H1 (cell line): ENCODE data around the gene CANT1. TPM values are rescaled to one million over a fixed set of nuclear protein-coding genes. Genes with fewer than 3 reads are reported as not detected.

Experiments used
- ASH2L ChIP-seq: fragments of 200-600, 300-600 bp; sonication (generic); IDR thresholded peaks from one replicate; pipeline ENCODE4 v1.7.1; 2017; ENCODE audit warnings: low read length
- BACH1 ChIP-seq: IDR thresholded peaks from 2 replicates; pipeline ENCODE4 v1.6.1; 2012; ENCODE audit warnings: low read length, improper control_type of control experiment
- CBX8 ChIP-seq: fragments of 300-800, 300-1000 bp; sonication (generic); IDR thresholded peaks from 2 replicates; pipeline ENCODE4 v1.7.1; 2016; ENCODE audit warnings: low read depth, low read length, borderline replicate concordance
- EGR1 ChIP-seq: IDR thresholded peaks from 2 replicates; pipeline ENCODE4 v1.6.1; 2011; ENCODE audit warnings: low read depth, low read length, borderline replicate concordance
- EZH2 ChIP-seq: fragments of 200-600 bp; sonication (generic); IDR thresholded peaks from 2 replicates; pipeline ENCODE4 v1.7.1; 2012; ENCODE audit warnings: low read depth, mild to moderate bottlenecking, moderate library complexity, low read length, inconsistent platforms; ENCODE audit not compliant: severe bottlenecking
- HDAC6 ChIP-seq: IDR thresholded peaks from one replicate; pipeline ENCODE4 v1.7.1; 2012; ENCODE audit warnings: low read depth, mild to moderate bottlenecking, inconsistent platforms, low read length, moderate library complexity
- MAFK ChIP-seq: IDR thresholded peaks from 2 replicates; pipeline ENCODE4 v1.6.1; 2012; ENCODE audit warnings: low read depth, mild to moderate bottlenecking, improper control_type of control experiment, low read length
- NRF1 ChIP-seq: IDR thresholded peaks from 2 replicates; pipeline ENCODE4 v1.6.1; 2011; ENCODE audit warnings: mild to moderate bottlenecking, low read depth, low read length, improper control_type of control experiment
- SIRT6 ChIP-seq: IDR thresholded peaks from one replicate; pipeline ENCODE4 v1.7.1; 2012; ENCODE audit warnings: low read length, inconsistent platforms
- TBP ChIP-seq: IDR thresholded peaks from 2 replicates; pipeline ENCODE4 v1.6.1; 2011; ENCODE audit warnings: low read depth, low read length, improper control_type of control experiment
- polyA plus RNA-seq, 7 experiments: library from polyadenylated mRNA; depleted of rRNA in 3 of 7; stranded (reverse) in 5 of 7; unstranded in 2 of 7; fragments of >200 nt in 5 of 7; fragments of 200-250 nt in 2 of 7; gene quantifications; 1 replicate in 5 of 7; 2 replicates in 1 of 7; 4 replicates in 1 of 7; pipeline versions ENCODE4 v1.2.1 to v1.2.3, GENCODE V29; 2011 to 2013; ENCODE audit warnings: missing spikeins in 2 of 7, mixed read lengths in 2 of 7
- total RNA-seq: library from RNA; stranded (reverse); fragmentation: NEBNext Ultra II Directional; extraction: Animal tissue kit (Norgen Biotek cat#: 25700); gene quantifications from 2 replicates; pipeline ENCODE4 v1.2.1, GENCODE V29; 2021
- TF ChIP-seq, protein P1 (sequence below): fragments of 300-600 bp; sonication (generic); IDR thresholded peaks from 2 replicates; pipeline ENCODE4 v1.7.1; 2012; ENCODE audit warnings: low read length, moderate library complexity, mild to moderate bottlenecking, inconsistent platforms; ENCODE audit not compliant: insufficient replicate concordance

Gene CANT1
- total and polyA plus RNA-seq, 2 of the 8 experiments (the other 6 are each of a cell fraction or from before 2014, with no cell fraction given) = 23.0 to 32.6 TPM

GRCh38 chr17:79039171-79039570 lies 29.6 kb upstream of the CANT1 start (continued):
- TF ChIP-seq, protein P1, sequence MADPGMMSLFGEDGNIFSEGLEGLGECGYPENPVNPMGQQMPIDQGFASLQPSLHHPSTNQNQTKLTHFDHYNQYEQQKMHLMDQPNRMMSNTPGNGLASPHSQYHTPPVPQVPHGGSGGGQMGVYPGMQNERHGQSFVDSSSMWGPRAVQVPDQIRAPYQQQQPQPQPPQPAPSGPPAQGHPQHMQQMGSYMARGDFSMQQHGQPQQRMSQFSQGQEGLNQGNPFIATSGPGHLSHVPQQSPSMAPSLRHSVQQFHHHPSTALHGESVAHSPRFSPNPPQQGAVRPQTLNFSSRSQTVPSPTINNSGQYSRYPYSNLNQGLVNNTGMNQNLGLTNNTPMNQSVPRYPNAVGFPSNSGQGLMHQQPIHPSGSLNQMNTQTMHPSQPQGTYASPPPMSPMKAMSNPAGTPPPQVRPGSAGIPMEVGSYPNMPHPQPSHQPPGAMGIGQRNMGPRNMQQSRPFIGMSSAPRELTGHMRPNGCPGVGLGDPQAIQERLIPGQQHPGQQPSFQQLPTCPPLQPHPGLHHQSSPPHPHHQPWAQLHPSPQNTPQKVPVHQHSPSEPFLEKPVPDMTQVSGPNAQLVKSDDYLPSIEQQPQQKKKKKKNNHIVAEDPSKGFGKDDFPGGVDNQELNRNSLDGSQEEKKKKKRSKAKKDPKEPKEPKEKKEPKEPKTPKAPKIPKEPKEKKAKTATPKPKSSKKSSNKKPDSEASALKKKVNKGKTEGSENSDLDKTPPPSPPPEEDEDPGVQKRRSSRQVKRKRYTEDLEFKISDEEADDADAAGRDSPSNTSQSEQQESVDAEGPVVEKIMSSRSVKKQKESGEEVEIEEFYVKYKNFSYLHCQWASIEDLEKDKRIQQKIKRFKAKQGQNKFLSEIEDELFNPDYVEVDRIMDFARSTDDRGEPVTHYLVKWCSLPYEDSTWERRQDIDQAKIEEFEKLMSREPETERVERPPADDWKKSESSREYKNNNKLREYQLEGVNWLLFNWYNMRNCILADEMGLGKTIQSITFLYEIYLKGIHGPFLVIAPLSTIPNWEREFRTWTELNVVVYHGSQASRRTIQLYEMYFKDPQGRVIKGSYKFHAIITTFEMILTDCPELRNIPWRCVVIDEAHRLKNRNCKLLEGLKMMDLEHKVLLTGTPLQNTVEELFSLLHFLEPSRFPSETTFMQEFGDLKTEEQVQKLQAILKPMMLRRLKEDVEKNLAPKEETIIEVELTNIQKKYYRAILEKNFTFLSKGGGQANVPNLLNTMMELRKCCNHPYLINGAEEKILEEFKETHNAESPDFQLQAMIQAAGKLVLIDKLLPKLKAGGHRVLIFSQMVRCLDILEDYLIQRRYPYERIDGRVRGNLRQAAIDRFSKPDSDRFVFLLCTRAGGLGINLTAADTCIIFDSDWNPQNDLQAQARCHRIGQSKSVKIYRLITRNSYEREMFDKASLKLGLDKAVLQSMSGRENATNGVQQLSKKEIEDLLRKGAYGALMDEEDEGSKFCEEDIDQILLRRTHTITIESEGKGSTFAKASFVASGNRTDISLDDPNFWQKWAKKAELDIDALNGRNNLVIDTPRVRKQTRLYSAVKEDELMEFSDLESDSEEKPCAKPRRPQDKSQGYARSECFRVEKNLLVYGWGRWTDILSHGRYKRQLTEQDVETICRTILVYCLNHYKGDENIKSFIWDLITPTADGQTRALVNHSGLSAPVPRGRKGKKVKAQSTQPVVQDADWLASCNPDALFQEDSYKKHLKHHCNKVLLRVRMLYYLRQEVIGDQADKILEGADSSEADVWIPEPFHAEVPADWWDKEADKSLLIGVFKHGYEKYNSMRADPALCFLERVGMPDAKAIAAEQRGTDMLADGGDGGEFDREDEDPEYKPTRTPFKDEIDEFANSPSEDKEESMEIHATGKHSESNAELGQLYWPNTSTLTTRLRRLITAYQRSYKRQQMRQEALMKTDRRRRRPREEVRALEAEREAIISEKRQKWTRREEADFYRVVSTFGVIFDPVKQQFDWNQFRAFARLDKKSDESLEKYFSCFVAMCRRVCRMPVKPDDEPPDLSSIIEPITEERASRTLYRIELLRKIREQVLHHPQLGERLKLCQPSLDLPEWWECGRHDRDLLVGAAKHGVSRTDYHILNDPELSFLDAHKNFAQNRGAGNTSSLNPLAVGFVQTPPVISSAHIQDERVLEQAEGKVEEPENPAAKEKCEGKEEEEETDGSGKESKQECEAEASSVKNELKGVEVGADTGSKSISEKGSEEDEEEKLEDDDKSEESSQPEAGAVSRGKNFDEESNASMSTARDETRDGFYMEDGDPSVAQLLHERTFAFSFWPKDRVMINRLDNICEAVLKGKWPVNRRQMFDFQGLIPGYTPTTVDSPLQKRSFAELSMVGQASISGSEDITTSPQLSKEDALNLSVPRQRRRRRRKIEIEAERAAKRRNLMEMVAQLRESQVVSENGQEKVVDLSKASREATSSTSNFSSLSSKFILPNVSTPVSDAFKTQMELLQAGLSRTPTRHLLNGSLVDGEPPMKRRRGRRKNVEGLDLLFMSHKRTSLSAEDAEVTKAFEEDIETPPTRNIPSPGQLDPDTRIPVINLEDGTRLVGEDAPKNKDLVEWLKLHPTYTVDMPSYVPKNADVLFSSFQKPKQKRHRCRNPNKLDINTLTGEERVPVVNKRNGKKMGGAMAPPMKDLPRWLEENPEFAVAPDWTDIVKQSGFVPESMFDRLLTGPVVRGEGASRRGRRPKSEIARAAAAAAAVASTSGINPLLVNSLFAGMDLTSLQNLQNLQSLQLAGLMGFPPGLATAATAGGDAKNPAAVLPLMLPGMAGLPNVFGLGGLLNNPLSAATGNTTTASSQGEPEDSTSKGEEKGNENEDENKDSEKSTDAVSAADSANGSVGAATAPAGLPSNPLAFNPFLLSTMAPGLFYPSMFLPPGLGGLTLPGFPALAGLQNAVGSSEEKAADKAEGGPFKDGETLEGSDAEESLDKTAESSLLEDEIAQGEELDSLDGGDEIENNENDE = no peak
- TF ChIP-seq SIRT6 (no peak), EGR1 (no peak), ASH2L (no peak), HDAC6 (no peak), NRF1 (no peak), TBP (no peak), CBX8 (no peak), EZH2 (no peak), MAFK (no peak), BACH1 (no peak)
